Bronchial epithelial cell (primary cell): ENCODE results near the gene CACNB4. TPM values are rescaled to one million over a fixed set of nuclear protein-coding genes. Genes with fewer than 3 reads are reported as not detected.

Source experiments
- DNase-seq: peaks from one replicate; pipeline ENCODE4 v3.0.0-alpha.2; 2010; ENCODE audit warnings: low read depth
- FAIRE-seq: peaks from 2 replicates; lab custom pipeline; 2011; peaks lifted over from hg19 to GRCh38; lab: Jason Lieb, UNC
- H3K27me3 ChIP-seq: 2 replicates; pipeline ENCODE4 v1.5.1; 2011; ENCODE audit warnings: low read length; ENCODE audit not compliant: control insufficient read depth, insufficient read depth
- H3K36me3 ChIP-seq: 2 replicates; pipeline ENCODE4 v1.5.1; 2011; ENCODE audit warnings: low read length; ENCODE audit not compliant: control insufficient read depth, insufficient read depth
- H3K4me3 ChIP-seq: 2 replicates; pipeline ENCODE4 v1.5.1; 2011; ENCODE audit warnings: mild to moderate bottlenecking, low read depth, low read length, control low read depth
- CTCF ChIP-seq: IDR thresholded peaks from 2 replicates; pipeline ENCODE4 v1.5.1; 2011; ENCODE audit warnings: mild to moderate bottlenecking, moderate library complexity, low read length, control low read depth, inconsistent platforms; ENCODE audit not compliant: insufficient read depth, severe bottlenecking
- total RNA-seq: library from RNA; depleted of rRNA; stranded (reverse); fragments of >200 nt; gene quantifications from 2 replicates; pipeline ENCODE4 v1.2.1, GENCODE V29; 2014

CACNB4 gene
- total RNA-seq, 1 donor from 2014 or later = 0.53 TPM

- FAIRE-seq (no peak), DNase-seq (no peak)
Observed at GRCh38 chr2:152088006-152088405, 10.8 kb downstream of the CACNB4 start.

GRCh38 chr2:152086231-152086630 lies 12.6 kb downstream of the CACNB4 start:
- FAIRE-seq = no peak
- no peak for DNase-seq
- Histone ChIP-seq H3K36me3 (no peaks in the 10 kb centered on the region), H3K4me3 (no peak overlapping the region), H3K27me3 (no peaks in the 10 kb centered on the region)
- no peak for TF ChIP-seq CTCF

More at GRCh38 chr2:152088006-152088405, 10.8 kb downstream of the CACNB4 start:
- no peak for TF ChIP-seq CTCF
- Histone ChIP-seq H3K4me3 (no peak overlapping the region), H3K27me3 (no peaks in the 10 kb centered on the region), H3K36me3 (no peaks in the 10 kb centered on the region)

GRCh38 chr2:152084076-152084475 lies 14.8 kb downstream of the CACNB4 start:
- peak; percentile 40 for FAIRE-seq
- Histone ChIP-seq H3K4me3 (no peak overlapping the region), H3K36me3 (no peaks in the 10 kb centered on the region), H3K27me3 (no peaks in the 10 kb centered on the region)
- no peak for DNase-seq
- no peak for TF ChIP-seq CTCF

- Histone ChIP-seq H3K4me3 (no peak overlapping the region), H3K36me3 (no peaks in the 10 kb centered on the region), H3K27me3 (no peaks in the 10 kb centered on the region)
- no peak for FAIRE-seq
- no peak for DNase-seq
- TF ChIP-seq CTCF = no peak
Observed at GRCh38 chr2:152083202-152083875, 15.5 kb downstream of the CACNB4 start.

GRCh38 chr2:152078662-152079061 lies 20.2 kb downstream of the CACNB4 start:
- DNase-seq = no peak
- TF ChIP-seq CTCF = no peak
- no peak for FAIRE-seq

GRCh38 chr2:152078023-152078422 lies 20.8 kb downstream of the CACNB4 start:
- no peaks in the 10 kb centered on the region for H3K36me3 ChIP-seq
- FAIRE-seq = no peak

More at GRCh38 chr2:152078662-152079061, 20.2 kb downstream of the CACNB4 start:
- Histone ChIP-seq H3K27me3 (no peaks in the 10 kb centered on the region), H3K36me3 (no peaks in the 10 kb centered on the region), H3K4me3 (no peak overlapping the region)

More at GRCh38 chr2:152078023-152078422, 20.8 kb downstream of the CACNB4 start:
- TF ChIP-seq CTCF = no peak
- DNase-seq = no peak
- Histone ChIP-seq H3K27me3 (no peaks in the 10 kb centered on the region), H3K4me3 (no peak overlapping the region)
